Gastrocnemius medialis (tissue), 4 donors: Measurements from ENCODE around the gene SND1.

Experiments used
- POLR2A ChIP-seq, 2 donors: fragments of 450-650 bp; IDR thresholded peaks; one replicate each; pipeline ENCODE4 v1.6.1; 2017; ENCODE audit warnings: antibody characterized with exemption in 2 of 2, mild to moderate bottlenecking in 2 of 2, moderate library complexity in 2 of 2
- TF ChIP-seq, protein P1 (sequence below), 5 experiments: fragments of 450-650 bp in 3 of 5; fragments of 200-600 bp in 2 of 5; sonication (generic) in 2 of 5; IDR thresholded peaks in 4 of 5; conservative IDR thresholded peaks in 1 of 5; 1 replicate in 4 of 5; 2 replicates in 1 of 5; pipeline ENCODE4 v1.5.1; 2016 to 2019; ENCODE audit warnings: antibody characterized with exemption in 5 of 5, mild to moderate bottlenecking in 3 of 5, moderate library complexity in 3 of 5

DNA sequence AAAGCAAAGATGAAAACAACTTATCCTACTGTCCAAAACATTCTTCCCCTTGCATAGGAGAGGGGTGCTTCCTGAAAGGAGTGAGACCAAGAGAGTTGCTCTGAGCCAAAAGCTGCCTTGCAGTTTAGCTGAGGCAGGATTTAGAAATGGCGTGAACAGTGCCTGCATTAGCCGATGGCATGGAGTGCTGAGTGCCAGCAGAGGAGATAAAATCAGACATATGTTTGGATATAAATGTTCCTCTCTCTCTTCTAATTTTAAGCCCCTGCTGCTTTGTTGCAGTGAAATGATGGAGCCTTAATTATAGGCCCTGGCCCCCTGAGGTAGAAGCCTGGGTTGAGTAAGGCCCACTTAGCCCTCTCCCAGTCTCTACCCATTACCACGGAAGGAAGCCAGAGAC is 372.2 kb downstream of the SND1 start:
- TF ChIP-seq, protein P1, sequence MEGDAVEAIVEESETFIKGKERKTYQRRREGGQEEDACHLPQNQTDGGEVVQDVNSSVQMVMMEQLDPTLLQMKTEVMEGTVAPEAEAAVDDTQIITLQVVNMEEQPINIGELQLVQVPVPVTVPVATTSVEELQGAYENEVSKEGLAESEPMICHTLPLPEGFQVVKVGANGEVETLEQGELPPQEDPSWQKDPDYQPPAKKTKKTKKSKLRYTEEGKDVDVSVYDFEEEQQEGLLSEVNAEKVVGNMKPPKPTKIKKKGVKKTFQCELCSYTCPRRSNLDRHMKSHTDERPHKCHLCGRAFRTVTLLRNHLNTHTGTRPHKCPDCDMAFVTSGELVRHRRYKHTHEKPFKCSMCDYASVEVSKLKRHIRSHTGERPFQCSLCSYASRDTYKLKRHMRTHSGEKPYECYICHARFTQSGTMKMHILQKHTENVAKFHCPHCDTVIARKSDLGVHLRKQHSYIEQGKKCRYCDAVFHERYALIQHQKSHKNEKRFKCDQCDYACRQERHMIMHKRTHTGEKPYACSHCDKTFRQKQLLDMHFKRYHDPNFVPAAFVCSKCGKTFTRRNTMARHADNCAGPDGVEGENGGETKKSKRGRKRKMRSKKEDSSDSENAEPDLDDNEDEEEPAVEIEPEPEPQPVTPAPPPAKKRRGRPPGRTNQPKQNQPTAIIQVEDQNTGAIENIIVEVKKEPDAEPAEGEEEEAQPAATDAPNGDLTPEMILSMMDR (IDR thresholded peaks at IDR 0.05 in 4 of 5, conservative IDR thresholded peaks at IDR 0.05 in 1 of 5): no peak
- no peak for TF ChIP-seq POLR2A (IDR thresholded peaks at IDR 0.05)
